GM21381 (cell line): Measurements from ENCODE around the gene FGGY.

Experiments
- ATAC-seq: cut with Tn5 transposase; IDR thresholded peaks from one replicate; pipeline ENCODE4 v1.9.1; 2021; ENCODE audit warnings: mild to moderate bottlenecking, moderate library complexity; ENCODE audit not compliant: unreplicated experiment

Gene FGGY

GRCh38 chr1:59410457-59410856 is 113.6 kb downstream of the FGGY start:
- ATAC-seq: no peak

GRCh38 chr1:59411147-59411546 is 114.3 kb downstream of the FGGY start:
- no peak for ATAC-seq

GRCh38 chr1:59412718-59413326 is 115.9 kb downstream of the FGGY start:
- ATAC-seq: no peak

GRCh38 chr1:59413327-59413720 is 116.4 kb downstream of the FGGY start:
- ATAC-seq: no peak

- ATAC-seq: no peak
Measured at GRCh38 chr1:59414406-59415133, 117.7 kb downstream of the FGGY start.

- ATAC-seq: no peak
Measured at GRCh38 chr1:59415286-59415850, 118.5 kb downstream of the FGGY start.

- no peak for ATAC-seq
Measured at GRCh38 chr1:59415881-59416280, 119.0 kb downstream of the FGGY start.

GRCh38 chr1:59417406-59417805 is 120.5 kb downstream of the FGGY start:
- ATAC-seq: no peak

GRCh38 chr1:59418363-59419144 is 121.7 kb downstream of the FGGY start:
- ATAC-seq: no peak

- no peak for ATAC-seq
Measured at GRCh38 chr1:59419361-59420140, 122.7 kb downstream of the FGGY start.

GRCh38 chr1:59421232-59421920 is 124.5 kb downstream of the FGGY start:
- ATAC-seq: no peak

- ATAC-seq: no peak
Measured at GRCh38 chr1:59422921-59423575, 126.2 kb downstream of the FGGY start.

- no peak for ATAC-seq
Measured at GRCh38 chr1:59427155-59427554, 130.3 kb downstream of the FGGY start.

GRCh38 chr1:59427784-59428183 is 130.9 kb downstream of the FGGY start:
- ATAC-seq: no peak

GRCh38 chr1:59428828-59429227 is 131.9 kb downstream of the FGGY start:
- no peak for ATAC-seq

- no peak for ATAC-seq
Measured at GRCh38 chr1:59429656-59430055, 132.8 kb downstream of the FGGY start.

GRCh38 chr1:59431566-59432294 is 134.8 kb downstream of the FGGY start:
- no peak for ATAC-seq

GRCh38 chr1:59432531-59433439 is 135.9 kb downstream of the FGGY start:
- ATAC-seq: peak; percentile 96
